C4-2B (cell line): Measurements from ENCODE around the gene PODNL1.

Source experiments
- CTCF ChIP-seq: fragments of 450-650 bp; conservative IDR thresholded peaks from 2 replicates; pipeline ENCODE4 v1.5.1; 2017; ENCODE audit warnings: mild to moderate bottlenecking
- ZFX ChIP-seq: fragments of 450-650 bp; IDR thresholded peaks from 2 replicates; pipeline ENCODE4 v1.6.1; 2017

GRCh38 chr19:13985771-13986347 lies 47.6 kb upstream of the PODNL1 start:
- no peak for TF ChIP-seq CTCF
- no peak for TF ChIP-seq ZFX
